COLO668 (cell line): ENCODE data around the gene NAP1L4.

Experiments
- DNase-seq: peaks from one replicate; lab custom pipeline; 2025; ENCODE audit not compliant: unreplicated experiment; lab: John Stamatoyannopoulos, UW

NAP1L4 gene

GRCh38 chr11:2924821-2925675, 67.1 kb downstream of the NAP1L4 start:
- DNase-seq = no peak

GRCh38 chr11:2924381-2924780, 67.7 kb downstream of the NAP1L4 start:
- DNase-seq = no peak

- peak; percentile 20 for DNase-seq
Measured at GRCh38 chr11:2923446-2924375, 68.4 kb downstream of the NAP1L4 start.

- DNase-seq = no peak
Measured at GRCh38 chr11:2922655-2923054, 69.5 kb downstream of the NAP1L4 start.

- no peak for DNase-seq
Measured at GRCh38 chr11:2921742-2922493, 70.2 kb downstream of the NAP1L4 start.

- DNase-seq = no peak
Measured at GRCh38 chr11:2921261-2921660, 70.9 kb downstream of the NAP1L4 start.

- no peak for DNase-seq
Measured at GRCh38 chr11:2920343-2920742, 71.8 kb downstream of the NAP1L4 start.

- DNase-seq = no peak
Measured at GRCh38 chr11:2919837-2920236, 72.3 kb downstream of the NAP1L4 start.

- DNase-seq = no peak
Measured at GRCh38 chr11:2919188-2919587, 72.9 kb downstream of the NAP1L4 start.

GRCh38 chr11:2917842-2918490, 74.2 kb downstream of the NAP1L4 start:
- DNase-seq = no peak

GRCh38 chr11:2916892-2917645, 75.1 kb downstream of the NAP1L4 start:
- DNase-seq = no peak

- no peak for DNase-seq
Measured at GRCh38 chr11:2916114-2916891, 75.8 kb downstream of the NAP1L4 start.

- no peak for DNase-seq
Measured at GRCh38 chr11:2915473-2915872, 76.7 kb downstream of the NAP1L4 start.

GRCh38 chr11:2914455-2915195, 77.5 kb downstream of the NAP1L4 start:
- DNase-seq = no peak

- no peak for DNase-seq
Measured at GRCh38 chr11:2913776-2914175, 78.4 kb downstream of the NAP1L4 start.

GRCh38 chr11:2913019-2913431, 79.1 kb downstream of the NAP1L4 start:
- DNase-seq = no peak

- DNase-seq = peak; percentile 87
Measured at GRCh38 chr11:2912498-2912897, 79.6 kb downstream of the NAP1L4 start.

- DNase-seq = no peak
Measured at GRCh38 chr11:2911785-2912391, 80.2 kb downstream of the NAP1L4 start.
